Measurements from ENCODE around the gene SYNPR.

The SYNPR gene

GRCh38 chr3:63323766-63324165 is 45.7 kb downstream of the SYNPR start:
- Histone ChIP-seq H3K4me3 (ENCODE audit: low read length) (no peak overlapping the region), H3K79me2 (ENCODE audit: low read length) (no peaks in the 10 kb centered on the region), H3K36me3 (replicated peaks; ENCODE audit: insufficient read depth, low read length) (no peaks in the 10 kb centered on the region), H3K9ac (ENCODE audit: low read length) (no peak overlapping the region), H4K20me1 (ENCODE audit: insufficient read depth, low read length) (no peaks in the 10 kb centered on the region), H2AFZ (ENCODE audit: low read length) (no peak overlapping the region), H3K9me2 (replicated peaks; ENCODE audit: insufficient read depth, low read length) (no peaks in the 10 kb centered on the region), H3K27ac (ENCODE audit: low read length) (no peak overlapping the region), H3K9me3 (replicated peaks; ENCODE audit: insufficient read depth, low read length) (no peaks in the 10 kb centered on the region), H3K27me3 (replicated peaks; ENCODE audit: insufficient read depth, low read length) (no peaks in the 10 kb centered on the region), H3K4me2 (ENCODE audit: low read depth, low read length) (no peak overlapping the region), H3K4me1 (ENCODE audit: low read length) (no peaks in the 10 kb centered on the region), H3F3A (ENCODE audit: insufficient read depth, low read length) (no peaks in the 10 kb centered on the region)
- DNase-seq: no peak
- TF ChIP-seq EZH2phosphoT487 (IDR thresholded peaks at IDR 0.05; ENCODE audit: low read length) (no peak), CTCF (IDR thresholded peaks at IDR 0.05; ENCODE audit: low read length) (no peak), EZH2 (optimal IDR thresholded peaks at IDR 0.05; ENCODE audit: low read depth, low read length) (no peak)

GRCh38 chr3:63324621-63325020 is 46.5 kb downstream of the SYNPR start:
- H3K79me2 ChIP-seq (ENCODE audit: low read length): no peaks in the 10 kb centered on the region
- no peak overlapping the region for H3K4me3 ChIP-seq (ENCODE audit: low read length)
- no peaks in the 10 kb centered on the region for H3K4me1 ChIP-seq (ENCODE audit: low read length)
- H3K27me3 ChIP-seq (replicated peaks; ENCODE audit: insufficient read depth, low read length): no peaks in the 10 kb centered on the region
- no peaks in the 10 kb centered on the region for H4K20me1 ChIP-seq (ENCODE audit: insufficient read depth, low read length)
- no peak overlapping the region for H3K9ac ChIP-seq (ENCODE audit: low read length)
- no peak overlapping the region for H3K4me2 ChIP-seq (ENCODE audit: low read depth, low read length)
- H3K9me3 ChIP-seq (replicated peaks; ENCODE audit: insufficient read depth, low read length): no peaks in the 10 kb centered on the region
- H2AFZ ChIP-seq (ENCODE audit: low read length): no peak overlapping the region
- DNase-seq: no peak
- no peaks in the 10 kb centered on the region for H3K36me3 ChIP-seq (replicated peaks; ENCODE audit: insufficient read depth, low read length)
- H3K9me2 ChIP-seq (replicated peaks; ENCODE audit: insufficient read depth, low read length): no peaks in the 10 kb centered on the region
- H3F3A ChIP-seq (ENCODE audit: insufficient read depth, low read length): no peaks in the 10 kb centered on the region
- TF ChIP-seq EZH2phosphoT487 (IDR thresholded peaks at IDR 0.05; ENCODE audit: low read length) (no peak), CTCF (IDR thresholded peaks at IDR 0.05; ENCODE audit: low read length) (no peak), EZH2 (optimal IDR thresholded peaks at IDR 0.05; ENCODE audit: low read depth, low read length) (no peak)
- H3K27ac ChIP-seq (ENCODE audit: low read length): no peak overlapping the region

- Histone ChIP-seq H3K79me2 (ENCODE audit: low read length) (no peaks in the 10 kb centered on the region), H3K4me3 (ENCODE audit: low read length) (no peak overlapping the region), H3K4me2 (ENCODE audit: low read depth, low read length) (no peak overlapping the region), H3K4me1 (ENCODE audit: low read length) (no peaks in the 10 kb centered on the region), H3F3A (ENCODE audit: insufficient read depth, low read length) (no peaks in the 10 kb centered on the region), H3K36me3 (replicated peaks; ENCODE audit: insufficient read depth, low read length) (no peaks in the 10 kb centered on the region), H4K20me1 (ENCODE audit: insufficient read depth, low read length) (no peaks in the 10 kb centered on the region), H3K27me3 (replicated peaks; ENCODE audit: insufficient read depth, low read length) (no peaks in the 10 kb centered on the region), H3K27ac (ENCODE audit: low read length) (no peak overlapping the region), H3K9me2 (replicated peaks; ENCODE audit: insufficient read depth, low read length) (no peaks in the 10 kb centered on the region), H3K9ac (ENCODE audit: low read length) (no peak overlapping the region), H2AFZ (ENCODE audit: low read length) (no peak overlapping the region), H3K9me3 (replicated peaks; ENCODE audit: insufficient read depth, low read length) (no peaks in the 10 kb centered on the region)
- TF ChIP-seq EZH2phosphoT487 (IDR thresholded peaks at IDR 0.05; ENCODE audit: low read length): no peak
- no peak for TF ChIP-seq EZH2 (optimal IDR thresholded peaks at IDR 0.05; ENCODE audit: low read depth, low read length)
- TF ChIP-seq CTCF (IDR thresholded peaks at IDR 0.05; ENCODE audit: low read length): no peak
- DNase-seq: no peak
These were observed 47.3 kb downstream of the SYNPR start for GRCh38 chr3:63325386-63325785.

Data from MM.1S (cell line).